ENCODE data around the gene GJB4.

Gene GJB4

DNA sequence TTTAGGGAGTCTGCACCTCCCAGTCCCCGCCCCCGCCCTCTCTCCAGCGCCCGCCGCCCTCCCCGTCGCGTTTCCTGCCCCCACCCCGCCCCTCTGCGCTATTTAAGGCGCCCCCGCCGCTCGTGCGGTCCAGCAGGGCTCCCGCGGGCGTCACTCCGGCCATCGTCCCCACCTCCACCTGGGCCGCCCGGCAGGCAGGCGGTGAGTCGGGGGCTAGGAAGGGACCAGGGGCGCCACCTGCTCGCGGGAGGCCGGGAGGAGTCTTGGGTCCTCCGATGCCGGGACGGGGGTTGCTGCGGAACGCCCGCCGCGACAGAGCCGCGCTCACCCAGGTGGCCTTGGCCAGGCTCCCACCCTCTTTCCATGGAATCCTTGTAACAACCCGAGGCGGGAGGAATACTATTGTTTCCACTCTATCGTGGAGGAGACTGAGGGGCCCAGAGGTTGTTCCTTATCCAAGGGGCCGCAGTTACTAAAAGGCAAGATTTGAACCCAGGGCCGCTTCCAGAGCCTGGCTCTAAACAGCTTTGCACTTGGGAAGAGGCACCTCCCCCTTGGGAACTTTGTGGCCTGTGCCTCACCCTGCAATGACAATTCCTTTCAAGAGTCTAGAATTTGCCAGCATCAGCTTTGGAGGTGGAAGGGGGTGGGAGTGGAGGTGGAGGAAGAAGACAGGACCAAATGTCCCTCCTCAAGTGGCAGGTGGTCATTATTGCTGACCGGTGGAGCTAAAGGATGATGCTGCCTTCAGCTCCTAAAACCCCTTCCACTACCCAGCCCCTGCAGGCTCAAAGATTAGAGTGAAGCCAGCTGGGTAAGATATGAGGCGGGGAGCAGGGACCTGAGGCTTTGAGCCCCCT, 33.6 kb downstream of the GJB4 start, which contains the start of gene GJA4:
TSS of gene GJA4 (plus strand) at position 132 of the 860 bp plus-strand sequence. CDS start 1,215 bp downstream, outside the sequence.
- in situ Hi-C loops (cut with HindIII; ENCODE audit: low sequenced_read_pairs), result no loop called here
- DNase-seq (ENCODE audit: low read depth), result no peak
- no peak within 1 kb of the TSS for H3K4me3 ChIP-seq (ENCODE audit: low read depth, low read length)
- TF ChIP-seq, protein P1, sequence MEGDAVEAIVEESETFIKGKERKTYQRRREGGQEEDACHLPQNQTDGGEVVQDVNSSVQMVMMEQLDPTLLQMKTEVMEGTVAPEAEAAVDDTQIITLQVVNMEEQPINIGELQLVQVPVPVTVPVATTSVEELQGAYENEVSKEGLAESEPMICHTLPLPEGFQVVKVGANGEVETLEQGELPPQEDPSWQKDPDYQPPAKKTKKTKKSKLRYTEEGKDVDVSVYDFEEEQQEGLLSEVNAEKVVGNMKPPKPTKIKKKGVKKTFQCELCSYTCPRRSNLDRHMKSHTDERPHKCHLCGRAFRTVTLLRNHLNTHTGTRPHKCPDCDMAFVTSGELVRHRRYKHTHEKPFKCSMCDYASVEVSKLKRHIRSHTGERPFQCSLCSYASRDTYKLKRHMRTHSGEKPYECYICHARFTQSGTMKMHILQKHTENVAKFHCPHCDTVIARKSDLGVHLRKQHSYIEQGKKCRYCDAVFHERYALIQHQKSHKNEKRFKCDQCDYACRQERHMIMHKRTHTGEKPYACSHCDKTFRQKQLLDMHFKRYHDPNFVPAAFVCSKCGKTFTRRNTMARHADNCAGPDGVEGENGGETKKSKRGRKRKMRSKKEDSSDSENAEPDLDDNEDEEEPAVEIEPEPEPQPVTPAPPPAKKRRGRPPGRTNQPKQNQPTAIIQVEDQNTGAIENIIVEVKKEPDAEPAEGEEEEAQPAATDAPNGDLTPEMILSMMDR (IDR thresholded peaks at IDR 0.05; ENCODE audit: low read depth, low read length, missing control alignments), result no peak

DNA sequence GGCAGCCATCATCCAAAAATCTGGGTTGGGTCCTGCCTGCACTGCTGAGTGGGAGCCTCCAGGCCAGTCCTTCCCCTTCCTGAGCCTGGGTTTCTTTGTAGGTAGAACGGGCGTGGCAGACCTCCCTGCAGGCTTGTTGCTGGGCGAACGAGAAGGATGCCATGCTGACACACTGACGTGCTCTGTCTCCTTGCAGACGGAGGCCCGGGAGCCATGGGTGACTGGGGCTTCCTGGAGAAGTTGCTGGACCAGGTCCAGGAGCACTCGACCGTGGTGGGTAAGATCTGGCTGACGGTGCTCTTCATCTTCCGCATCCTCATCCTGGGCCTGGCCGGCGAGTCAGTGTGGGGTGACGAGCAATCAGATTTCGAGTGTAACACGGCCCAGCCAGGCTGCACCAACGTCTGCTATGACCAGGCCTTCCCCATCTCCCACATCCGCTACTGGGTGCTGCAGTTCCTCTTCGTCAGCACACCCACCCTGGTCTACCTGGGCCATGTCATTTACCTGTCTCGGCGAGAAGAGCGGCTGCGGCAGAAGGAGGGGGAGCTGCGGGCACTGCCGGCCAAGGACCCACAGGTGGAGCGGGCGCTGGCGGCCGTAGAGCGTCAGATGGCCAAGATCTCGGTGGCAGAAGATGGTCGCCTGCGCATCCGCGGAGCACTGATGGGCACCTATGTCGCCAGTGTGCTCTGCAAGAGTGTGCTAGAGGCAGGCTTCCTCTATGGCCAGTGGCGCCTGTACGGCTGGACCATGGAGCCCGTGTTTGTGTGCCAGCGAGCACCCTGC, 34.7 kb downstream of the GJB4 start:
- TF ChIP-seq, protein P1 (IDR thresholded peaks at IDR 0.05; ENCODE audit: low read depth, low read length, missing control alignments), result no peak
- DNase-seq (ENCODE audit: low read depth), result no peak
- in situ Hi-C loops (cut with HindIII; ENCODE audit: low sequenced_read_pairs), result no loop called here
- no peak overlapping the region for H3K4me3 ChIP-seq (ENCODE audit: low read depth, low read length)

DNA sequence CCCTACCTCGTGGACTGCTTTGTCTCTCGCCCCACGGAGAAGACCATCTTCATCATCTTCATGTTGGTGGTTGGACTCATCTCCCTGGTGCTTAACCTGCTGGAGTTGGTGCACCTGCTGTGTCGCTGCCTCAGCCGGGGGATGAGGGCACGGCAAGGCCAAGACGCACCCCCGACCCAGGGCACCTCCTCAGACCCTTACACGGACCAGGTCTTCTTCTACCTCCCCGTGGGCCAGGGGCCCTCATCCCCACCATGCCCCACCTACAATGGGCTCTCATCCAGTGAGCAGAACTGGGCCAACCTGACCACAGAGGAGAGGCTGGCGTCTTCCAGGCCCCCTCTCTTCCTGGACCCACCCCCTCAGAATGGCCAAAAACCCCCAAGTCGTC, 35.2 kb downstream of the GJB4 start:
- TF ChIP-seq, protein P1 (IDR thresholded peaks at IDR 0.05; ENCODE audit: low read depth, low read length, missing control alignments), result no peak
- H3K4me3 ChIP-seq (ENCODE audit: low read depth, low read length), result no peak overlapping the region
- DNase-seq (ENCODE audit: low read depth), result no peak
- in situ Hi-C loops (cut with HindIII; ENCODE audit: low sequenced_read_pairs), result no loop called here

DNA sequence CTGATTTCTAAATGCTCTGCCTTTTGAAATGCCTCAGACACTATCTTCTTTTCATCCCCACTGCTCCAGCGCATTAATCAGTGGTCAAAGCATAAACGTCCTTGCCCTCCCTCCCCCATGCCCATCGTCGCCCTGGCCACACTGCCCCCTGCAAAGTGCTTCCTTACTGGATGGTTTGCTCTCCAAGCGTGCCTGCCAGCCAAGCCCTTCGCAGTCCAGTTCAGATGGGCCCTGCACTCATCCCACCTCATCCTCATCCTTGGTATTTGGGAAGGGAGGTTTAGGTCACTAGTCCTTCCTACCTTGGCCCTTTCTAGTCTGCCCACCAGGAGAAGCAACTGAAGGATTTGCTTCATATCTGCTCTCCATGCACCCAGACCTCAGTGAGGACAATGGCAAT, 36.4 kb downstream of the GJB4 start:
- H3K4me3 ChIP-seq (ENCODE audit: low read depth, low read length), result no peak overlapping the region
- in situ Hi-C loops (cut with HindIII; ENCODE audit: low sequenced_read_pairs), result no loop called here
- no peak for DNase-seq (ENCODE audit: low read depth)
- TF ChIP-seq, protein P1 (IDR thresholded peaks at IDR 0.05; ENCODE audit: low read depth, low read length, missing control alignments), result no peak

DNA sequence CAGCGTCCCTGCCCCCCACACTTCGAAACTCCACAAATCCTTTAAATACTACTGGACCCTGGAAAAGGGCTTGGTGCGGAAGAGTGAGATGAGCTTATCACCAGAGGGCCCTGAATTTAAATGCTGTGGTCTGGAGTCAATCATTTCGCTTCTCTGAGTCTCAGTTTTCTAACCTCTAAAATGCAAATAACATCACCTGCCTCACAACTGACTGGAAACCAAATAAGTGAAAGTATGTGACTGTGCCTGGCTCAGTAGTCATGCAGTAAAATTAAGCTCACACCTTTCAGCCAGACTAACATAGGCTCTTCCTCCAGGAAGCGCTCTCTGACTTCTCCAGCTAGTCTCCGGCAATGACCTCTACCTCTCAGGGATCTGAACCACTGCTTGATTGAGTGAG, 37.5 kb downstream of the GJB4 start:
- no peak overlapping the region for H3K4me3 ChIP-seq (ENCODE audit: low read depth, low read length)
- DNase-seq (ENCODE audit: low read depth), result no peak
- in situ Hi-C loops (cut with HindIII; ENCODE audit: low sequenced_read_pairs), result no loop called here
- TF ChIP-seq, protein P1 (IDR thresholded peaks at IDR 0.05; ENCODE audit: low read depth, low read length, missing control alignments), result no peak

DNA sequence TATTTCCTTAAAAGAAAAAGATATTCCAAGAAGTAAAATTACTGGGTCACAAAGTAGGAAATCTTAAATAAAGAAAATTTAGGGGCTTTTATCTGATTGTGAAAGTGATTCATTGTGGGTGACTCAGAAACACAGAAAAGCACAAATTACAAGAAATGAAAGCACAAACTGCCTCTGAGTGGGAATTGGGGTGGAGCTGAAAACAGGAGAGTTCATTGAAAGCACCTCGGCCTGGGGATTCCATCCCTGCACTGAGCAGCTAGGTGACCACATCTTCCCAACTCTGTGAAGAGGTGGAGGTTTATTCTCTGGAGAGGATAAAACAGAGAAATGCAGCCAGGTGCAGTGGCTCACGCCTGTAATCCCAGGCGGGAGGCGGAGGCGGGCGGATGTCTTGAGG, 40.7 kb downstream of the GJB4 start:
- no peak for DNase-seq (ENCODE audit: low read depth)
- H3K4me3 ChIP-seq (ENCODE audit: low read depth, low read length), result no peak overlapping the region
- TF ChIP-seq, protein P1 (IDR thresholded peaks at IDR 0.05; ENCODE audit: low read depth, low read length, missing control alignments), result no peak
- in situ Hi-C loops (cut with HindIII; ENCODE audit: low sequenced_read_pairs), result no loop called here

Measured in astrocyte of the cerebellum (primary cell).